GM20000 (cell line): ENCODE measurements around the gene DGKG.

Experiments used
- DNase-seq: peaks from one replicate; pipeline ENCODE4 v3.0.0; 2012; ENCODE audit warnings: low spot score
- TF ChIP-seq, protein P1 (sequence below): IDR thresholded peaks from 2 replicates; pipeline ENCODE4 v1.5.1; 2012; ENCODE audit warnings: mild to moderate bottlenecking, control low read depth; ENCODE audit errors: extremely low read depth, missing control alignments

The DGKG gene

GRCh38 chr3:186182850-186183249 is 179.2 kb downstream of the DGKG start:
- TF ChIP-seq, protein P1, sequence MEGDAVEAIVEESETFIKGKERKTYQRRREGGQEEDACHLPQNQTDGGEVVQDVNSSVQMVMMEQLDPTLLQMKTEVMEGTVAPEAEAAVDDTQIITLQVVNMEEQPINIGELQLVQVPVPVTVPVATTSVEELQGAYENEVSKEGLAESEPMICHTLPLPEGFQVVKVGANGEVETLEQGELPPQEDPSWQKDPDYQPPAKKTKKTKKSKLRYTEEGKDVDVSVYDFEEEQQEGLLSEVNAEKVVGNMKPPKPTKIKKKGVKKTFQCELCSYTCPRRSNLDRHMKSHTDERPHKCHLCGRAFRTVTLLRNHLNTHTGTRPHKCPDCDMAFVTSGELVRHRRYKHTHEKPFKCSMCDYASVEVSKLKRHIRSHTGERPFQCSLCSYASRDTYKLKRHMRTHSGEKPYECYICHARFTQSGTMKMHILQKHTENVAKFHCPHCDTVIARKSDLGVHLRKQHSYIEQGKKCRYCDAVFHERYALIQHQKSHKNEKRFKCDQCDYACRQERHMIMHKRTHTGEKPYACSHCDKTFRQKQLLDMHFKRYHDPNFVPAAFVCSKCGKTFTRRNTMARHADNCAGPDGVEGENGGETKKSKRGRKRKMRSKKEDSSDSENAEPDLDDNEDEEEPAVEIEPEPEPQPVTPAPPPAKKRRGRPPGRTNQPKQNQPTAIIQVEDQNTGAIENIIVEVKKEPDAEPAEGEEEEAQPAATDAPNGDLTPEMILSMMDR = no peak

GRCh38 chr3:186181901-186182300 is 180.1 kb downstream of the DGKG start:
- DNase-seq = no peak
- TF ChIP-seq, protein P1 = no peak

More at GRCh38 chr3:186182850-186183249, 179.2 kb downstream of the DGKG start:
- no peak for DNase-seq

GRCh38 chr3:186180891-186181481 is 181.0 kb downstream of the DGKG start:
- DNase-seq = no peak
- TF ChIP-seq, protein P1 = no peak

DNA sequence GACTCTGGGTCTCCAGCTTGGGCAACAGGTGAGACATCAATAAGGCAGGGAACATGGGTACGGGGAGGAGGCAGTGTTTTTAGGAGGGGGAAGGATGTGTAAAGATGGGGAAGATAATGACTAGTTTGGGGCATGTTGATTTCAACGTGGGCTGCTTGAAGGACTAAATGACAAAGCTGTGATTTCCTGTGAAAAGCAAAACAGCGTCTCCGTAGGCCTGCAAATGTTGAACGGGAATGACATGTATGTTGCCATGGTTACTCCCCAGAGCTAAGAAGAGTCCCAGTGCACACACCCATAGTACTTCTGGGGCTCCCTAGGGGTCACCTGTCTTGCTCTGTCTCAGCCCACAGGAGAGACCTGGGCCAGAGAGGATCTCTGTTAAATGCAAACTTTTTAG is 181.9 kb downstream of the DGKG start:
- DNase-seq = no peak
- TF ChIP-seq, protein P1 = no peak

GRCh38 chr3:186178412-186178811 is 183.6 kb downstream of the DGKG start:
- TF ChIP-seq, protein P1 = no peak
- no peak for DNase-seq

GRCh38 chr3:186176373-186176990 is 185.6 kb downstream of the DGKG start:
- TF ChIP-seq, protein P1 = no peak

DNA sequence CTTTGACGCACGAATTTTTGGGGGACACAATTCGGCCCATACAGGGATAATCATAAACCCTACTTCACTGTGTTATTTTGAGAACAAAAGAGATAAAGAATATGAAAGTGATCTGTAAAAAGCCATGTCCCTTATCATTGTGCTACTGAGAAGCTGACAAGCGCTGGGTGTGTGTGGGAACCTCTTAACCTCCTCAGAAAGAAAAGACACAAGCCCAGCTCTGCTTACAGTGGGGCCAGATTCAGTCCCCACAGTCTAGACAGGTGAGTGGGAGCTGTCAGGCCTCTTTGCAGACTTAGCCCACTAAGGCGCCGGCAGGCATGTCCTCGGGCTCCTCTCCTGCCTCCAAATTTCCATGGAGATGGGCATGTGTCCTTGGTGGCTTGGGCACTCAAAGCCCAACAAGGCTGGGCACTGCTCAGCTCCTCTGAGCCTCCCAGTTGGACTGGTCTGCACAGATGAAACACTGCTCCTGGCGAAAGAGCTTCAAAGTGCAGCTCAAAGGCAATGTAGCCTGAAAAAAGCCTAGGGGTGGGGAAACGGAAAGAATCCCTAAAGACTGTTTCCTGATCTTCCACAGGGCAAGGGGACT is 188.7 kb downstream of the DGKG start:
- TF ChIP-seq, protein P1 = no peak
- DNase-seq = no peak

More at GRCh38 chr3:186176373-186176990, 185.6 kb downstream of the DGKG start:
- no peak for DNase-seq
